GM12874 (cell line): ENCODE results near the gene GAPT.

Source experiments
- CTCF ChIP-seq: IDR thresholded peaks from 2 replicates; pipeline ENCODE4 v1.5.1; 2011; ENCODE audit warnings: low read depth, mild to moderate bottlenecking, control low read depth, low read length, moderate library complexity; ENCODE audit not compliant: insufficient read depth

GAPT gene

GRCh38 chr5:58543723-58544122, 52.5 kb downstream of the GAPT start:
- no peak for TF ChIP-seq CTCF

- no peak for TF ChIP-seq CTCF
These were observed 53.0 kb downstream of the GAPT start for GRCh38 chr5:58544195-58544594.

GRCh38 chr5:58544926-58545325, 53.7 kb downstream of the GAPT start:
- no peak for TF ChIP-seq CTCF

- no peak for TF ChIP-seq CTCF
These were observed 54.7 kb downstream of the GAPT start for GRCh38 chr5:58545912-58546311.
